ENCODE data around the gene KDM2A.
"Not testable (repeated sequence)": the region's sequence is repeated elsewhere in the genome, so short reads cannot be mapped to it uniquely, and the experiment has no call there.

The KDM2A gene

DNA sequence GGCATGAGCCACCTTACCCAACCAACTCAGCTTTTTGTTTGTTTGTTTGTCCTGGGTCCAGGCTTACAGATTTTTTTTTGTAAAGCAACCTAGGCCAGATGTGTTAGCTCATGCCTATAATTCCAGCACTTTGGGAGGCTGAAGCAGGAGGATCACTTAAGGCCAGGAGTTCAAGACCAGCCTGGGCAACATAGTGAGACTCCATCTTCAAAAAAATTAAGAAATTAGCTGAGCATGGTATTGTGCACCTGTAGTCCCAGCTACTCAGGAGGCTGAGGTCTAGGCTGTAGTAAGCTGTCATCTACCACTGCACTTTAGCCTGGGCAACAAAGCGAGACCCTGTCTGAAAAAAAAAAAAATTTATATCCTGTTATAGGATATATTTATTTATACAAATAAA lies 118.5 kb downstream of the KDM2A start:
- DNase-seq (ENCODE audit: low read depth in 2 of 2) = no peak

DNA sequence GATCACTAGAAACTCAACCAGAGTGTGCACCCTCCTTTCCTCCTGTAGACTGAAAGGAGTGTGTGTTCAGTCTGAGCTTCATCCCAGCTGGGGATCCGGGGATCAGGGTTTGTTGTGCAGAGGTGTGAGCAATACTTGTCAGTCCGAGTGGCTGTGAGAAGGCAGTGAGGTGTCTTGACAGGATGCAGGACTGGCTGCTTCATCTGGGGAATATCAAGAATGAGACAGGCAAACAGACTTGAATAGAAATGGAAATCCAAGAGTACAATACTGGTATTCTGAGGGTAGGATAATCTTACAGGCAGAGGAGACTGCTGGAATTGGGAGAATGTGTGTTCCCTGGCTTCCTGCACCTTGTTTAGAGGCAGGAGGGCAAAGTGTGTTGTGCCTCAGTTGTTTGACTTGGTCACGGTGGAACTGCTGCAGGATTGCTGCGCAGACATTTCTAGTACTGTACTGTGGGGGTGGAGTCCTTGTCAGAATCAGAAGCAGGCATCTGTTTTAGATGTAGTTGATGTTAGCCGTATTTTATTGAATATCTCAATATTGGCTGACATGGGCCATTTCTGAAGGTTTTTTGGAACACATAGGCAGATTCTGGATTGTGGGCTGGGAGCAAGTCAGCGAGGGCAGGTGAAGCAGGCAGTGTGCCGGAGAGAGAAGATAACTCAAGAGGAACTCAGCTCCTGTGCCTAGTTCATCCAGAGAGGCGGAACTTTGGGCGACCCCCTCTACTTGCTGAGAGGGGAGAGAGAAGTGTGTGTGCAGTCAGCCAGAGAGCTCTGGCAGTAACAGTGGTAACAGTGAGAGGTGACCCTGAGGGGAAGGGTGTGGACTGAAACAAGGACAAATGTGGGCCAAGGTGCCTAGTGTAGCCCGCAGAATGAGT lies 120.1 kb downstream of the KDM2A start:
- no peak for DNase-seq (ENCODE audit: low read depth in 2 of 2)

DNA sequence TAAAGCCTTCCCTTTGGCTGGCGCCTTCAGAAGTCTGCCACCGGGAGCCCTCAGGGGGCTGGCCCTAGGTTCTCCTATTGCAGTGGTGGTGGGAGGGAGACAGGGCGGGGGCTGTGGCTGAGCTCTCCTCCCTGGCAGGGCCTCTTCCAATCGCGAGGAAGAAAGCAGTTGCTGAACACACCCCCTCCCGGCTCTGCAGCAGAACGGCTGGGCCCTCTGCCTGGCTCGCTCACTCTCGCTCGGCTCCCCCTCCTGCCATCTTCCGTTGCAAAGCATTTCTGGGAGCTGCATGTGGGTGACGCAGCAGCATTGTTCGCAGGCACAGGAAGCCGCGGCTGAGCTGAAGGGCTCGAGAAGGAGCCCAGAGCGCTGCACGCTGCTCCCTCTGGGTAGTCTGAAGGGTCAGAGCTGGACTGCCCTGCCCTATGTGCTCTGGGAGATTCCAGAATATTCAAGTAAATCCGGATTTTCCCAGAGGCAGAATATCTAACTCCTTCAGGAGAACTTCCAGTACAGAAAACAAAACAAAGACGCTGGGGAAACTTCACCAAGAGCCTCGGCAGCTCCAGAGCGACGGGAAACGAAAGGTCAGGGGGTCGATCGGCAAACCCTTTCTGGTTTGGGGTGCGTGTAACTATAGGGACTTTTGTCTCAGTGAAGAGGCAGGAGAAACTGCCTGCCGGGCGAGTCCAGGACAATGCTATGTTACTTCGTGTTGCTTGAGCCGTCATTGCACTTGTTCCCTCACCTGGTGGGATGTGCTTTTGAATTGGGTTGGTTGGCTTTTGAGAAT lies 120.9 kb downstream of the KDM2A start:
- DNase-seq (ENCODE audit: low read depth in 2 of 2) = peak; percentile 91 to 95

DNA sequence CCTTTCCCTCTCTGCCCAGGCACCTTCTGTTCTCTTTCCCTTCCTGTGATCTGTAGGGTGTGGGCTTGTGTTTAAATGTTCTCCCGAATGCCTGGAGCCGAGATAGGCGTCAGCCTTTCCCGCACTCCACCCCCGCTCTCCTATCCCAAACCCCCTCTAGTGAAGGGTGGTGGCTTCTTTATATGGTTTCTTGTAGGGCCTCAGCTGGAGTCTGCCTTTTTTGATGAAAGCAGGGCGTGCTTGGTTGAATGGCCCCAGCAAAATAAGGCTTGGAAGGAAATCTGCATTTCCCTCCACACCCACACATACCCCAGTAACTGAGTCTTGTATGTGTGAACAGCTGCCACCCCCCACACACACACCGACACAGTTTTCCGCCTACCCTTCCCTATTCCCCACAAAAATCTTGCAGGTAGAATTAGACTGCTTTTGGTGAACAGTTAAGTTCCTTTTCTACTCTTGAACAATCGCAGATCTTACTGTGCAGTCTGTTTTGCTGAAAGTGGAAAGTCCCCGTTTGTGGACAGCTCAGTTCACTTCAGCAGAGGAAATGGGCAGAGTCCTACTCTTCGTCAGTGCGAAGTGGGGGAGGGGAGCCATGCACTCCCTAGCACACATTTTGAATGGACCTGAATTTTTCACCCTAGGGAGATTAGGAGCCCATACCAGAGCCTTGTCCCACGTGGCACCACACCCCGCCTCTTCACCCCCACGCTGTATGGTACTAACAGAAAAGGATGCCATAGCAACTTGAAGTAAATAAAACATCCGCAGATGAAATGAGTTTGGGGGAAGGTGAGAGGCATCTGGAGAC lies 121.7 kb downstream of the KDM2A start:
- peak; percentile 50 to 61 for DNase-seq (ENCODE audit: low read depth in 2 of 2)

DNA sequence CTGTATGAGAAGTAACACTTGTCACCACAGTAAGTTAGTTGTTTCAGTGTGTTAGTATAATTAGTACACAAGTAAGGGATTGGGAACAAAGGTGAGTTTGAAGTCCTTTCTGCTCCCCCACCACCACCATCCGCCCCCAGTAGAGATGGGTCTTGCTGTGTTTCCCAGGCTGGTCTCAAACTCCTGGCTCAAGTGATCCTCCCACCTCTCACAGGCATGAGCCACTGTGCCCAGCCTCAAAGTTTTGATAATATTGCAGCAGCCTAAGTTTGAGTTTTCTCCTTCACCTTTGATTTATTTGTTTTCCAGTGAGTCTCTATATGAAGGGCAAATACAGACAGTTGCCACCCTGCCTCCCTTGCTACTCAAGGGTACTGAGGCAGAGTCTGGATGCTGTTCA lies 123.5 kb downstream of the KDM2A start:
- DNase-seq (ENCODE audit: low read depth in 2 of 2) = no peak

DNA sequence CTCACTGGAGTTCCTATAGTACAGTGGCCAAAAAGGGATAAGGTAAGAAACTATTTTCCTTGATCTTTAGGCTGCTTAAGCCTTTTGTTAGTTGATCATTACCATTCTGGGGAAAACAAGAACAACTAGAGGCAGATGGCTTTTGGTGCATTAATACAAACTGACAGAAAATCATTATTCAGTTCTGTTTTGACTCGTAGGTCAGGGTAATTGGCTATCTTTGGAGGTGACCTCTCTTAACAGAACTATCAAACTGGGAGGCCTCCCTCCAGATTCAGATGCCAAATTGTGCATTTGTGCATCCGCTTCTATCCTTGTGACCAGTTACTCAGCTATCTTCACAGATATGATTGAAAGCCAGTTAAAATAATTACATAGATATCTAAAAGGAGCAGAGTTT lies 124.0 kb downstream of the KDM2A start:
- no peak for DNase-seq (ENCODE audit: low read depth in 2 of 2)

DNA sequence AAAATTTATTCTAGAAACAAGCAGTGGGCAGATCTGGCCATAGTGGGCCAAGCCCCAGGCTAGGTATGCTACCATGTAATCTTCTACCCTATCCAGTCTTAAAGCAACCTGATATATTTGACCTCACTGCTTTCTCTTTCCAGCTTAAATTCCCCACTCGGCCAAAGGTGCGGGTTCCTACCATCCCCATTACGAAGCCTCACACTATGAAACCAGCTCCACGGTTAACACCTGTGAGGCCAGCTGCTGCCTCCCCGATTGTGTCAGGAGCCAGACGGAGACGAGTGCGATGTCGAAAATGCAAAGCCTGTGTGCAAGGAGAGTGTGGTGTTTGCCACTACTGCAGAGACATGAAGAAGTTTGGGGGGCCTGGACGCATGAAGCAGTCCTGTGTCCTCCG lies 126.0 kb downstream of the KDM2A start:
- no peak for DNase-seq (ENCODE audit: low read depth in 2 of 2)

DNA sequence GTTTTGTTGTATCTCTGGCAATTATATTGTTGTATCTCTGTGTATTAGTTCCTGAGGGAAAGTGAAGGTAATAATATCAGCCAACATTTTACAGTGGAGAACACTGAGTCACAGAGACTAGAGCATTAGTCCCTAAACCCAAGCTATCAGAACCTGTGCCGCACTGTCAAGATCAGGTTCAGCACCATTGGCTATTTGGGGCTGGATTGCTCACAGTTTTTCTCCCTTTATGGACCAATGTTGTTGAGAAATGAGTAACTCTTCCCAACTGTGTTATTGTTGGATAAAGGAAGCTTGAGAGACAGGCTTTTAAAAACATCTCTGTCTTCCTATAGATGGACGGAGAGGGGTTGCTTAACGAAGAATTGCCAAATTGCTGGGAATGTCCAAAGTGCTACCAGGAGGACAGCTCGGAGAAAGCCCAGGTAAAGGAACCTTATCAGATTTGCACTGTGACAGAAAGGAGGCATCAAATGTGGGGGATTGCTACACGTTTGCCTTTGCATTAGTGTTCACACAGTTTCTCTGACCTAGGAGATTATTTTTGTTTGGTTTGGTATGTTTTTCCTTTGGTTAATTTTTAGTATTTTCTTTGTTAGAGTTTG lies 129.0 kb downstream of the KDM2A start:
- no peak for DNase-seq (ENCODE audit: low read depth in 2 of 2)

DNA sequence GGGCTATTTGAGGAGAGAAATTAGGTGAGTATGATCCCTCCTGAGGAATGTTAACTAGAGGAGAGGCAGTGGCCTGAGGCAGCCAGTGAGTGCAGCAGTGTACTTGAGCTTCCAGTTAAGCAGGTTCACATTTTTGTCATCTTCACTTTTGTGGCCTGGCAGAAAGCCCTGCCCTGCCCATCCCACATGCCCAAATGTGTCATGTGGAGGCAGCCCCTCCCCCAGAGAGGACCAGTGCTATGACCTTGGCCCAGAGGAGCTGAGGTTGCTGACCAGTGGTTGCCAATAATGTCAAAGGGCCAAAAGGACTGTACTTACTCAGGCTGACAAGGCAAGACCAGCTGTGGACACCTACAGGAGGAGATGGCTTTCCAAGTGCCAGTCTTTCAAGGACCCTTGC lies 129.6 kb downstream of the KDM2A start:
- DNase-seq (ENCODE audit: low read depth in 2 of 2) = no peak

DNA sequence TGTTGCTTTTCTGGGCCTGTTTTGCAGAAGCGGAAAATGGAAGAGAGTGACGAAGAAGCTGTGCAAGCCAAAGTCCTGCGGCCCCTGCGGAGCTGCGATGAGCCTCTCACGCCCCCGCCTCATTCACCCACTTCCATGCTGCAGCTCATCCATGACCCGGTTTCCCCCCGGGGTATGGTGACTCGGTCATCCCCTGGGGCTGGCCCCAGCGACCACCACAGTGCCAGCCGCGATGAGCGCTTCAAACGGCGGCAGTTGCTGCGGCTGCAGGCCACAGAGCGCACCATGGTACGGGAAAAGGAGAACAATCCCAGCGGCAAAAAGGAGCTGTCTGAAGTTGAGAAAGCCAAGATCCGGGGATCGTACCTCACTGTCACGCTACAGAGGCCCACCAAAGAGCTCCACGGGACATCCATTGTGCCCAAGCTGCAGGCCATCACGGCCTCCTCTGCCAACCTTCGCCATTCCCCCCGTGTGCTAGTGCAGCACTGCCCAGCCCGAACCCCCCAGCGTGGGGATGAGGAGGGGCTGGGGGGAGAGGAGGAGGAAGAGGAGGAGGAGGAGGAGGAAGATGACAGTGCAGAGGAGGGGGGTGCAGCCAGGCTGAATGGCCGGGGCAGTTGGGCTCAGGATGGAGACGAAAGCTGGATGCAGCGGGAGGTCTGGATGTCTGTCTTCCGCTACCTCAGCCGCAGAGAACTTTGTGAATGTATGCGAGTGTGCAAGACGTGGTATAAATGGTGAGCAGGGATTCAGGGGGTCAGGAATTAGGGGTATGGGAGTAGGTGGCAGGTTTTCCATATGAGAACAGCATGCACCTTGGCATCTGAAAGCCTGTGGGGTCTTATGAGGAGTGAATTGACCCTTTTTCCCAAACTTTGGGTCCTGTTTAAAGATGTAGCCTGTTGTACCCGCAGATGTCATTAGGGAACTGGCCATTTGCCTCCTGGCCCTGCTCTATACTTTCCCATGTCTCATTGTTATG lies 131.3 kb downstream of the KDM2A start:
- DNase-seq (ENCODE audit: low read depth in 2 of 2) = no peak

DNA sequence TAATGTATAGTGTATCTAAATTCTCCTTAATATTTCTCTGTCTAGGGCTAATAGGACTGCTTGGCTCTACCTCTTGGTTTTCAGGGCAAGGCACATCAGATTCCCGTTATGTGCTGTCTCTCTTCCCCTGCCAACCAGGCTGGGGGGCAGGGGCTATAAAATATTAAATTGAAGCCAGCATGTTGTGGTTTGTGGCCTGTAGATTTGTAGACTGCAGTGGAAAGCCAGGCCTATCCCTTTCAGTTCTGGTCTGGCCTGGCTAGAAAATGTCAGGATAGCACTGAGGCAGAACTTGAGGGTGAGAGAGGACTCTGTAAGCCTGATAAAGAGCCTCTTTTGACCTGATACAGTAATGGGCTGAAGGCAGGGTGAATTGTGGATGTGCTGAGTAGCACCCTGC lies 132.8 kb downstream of the KDM2A start:
- no peak for DNase-seq (ENCODE audit: low read depth in 2 of 2)

DNA sequence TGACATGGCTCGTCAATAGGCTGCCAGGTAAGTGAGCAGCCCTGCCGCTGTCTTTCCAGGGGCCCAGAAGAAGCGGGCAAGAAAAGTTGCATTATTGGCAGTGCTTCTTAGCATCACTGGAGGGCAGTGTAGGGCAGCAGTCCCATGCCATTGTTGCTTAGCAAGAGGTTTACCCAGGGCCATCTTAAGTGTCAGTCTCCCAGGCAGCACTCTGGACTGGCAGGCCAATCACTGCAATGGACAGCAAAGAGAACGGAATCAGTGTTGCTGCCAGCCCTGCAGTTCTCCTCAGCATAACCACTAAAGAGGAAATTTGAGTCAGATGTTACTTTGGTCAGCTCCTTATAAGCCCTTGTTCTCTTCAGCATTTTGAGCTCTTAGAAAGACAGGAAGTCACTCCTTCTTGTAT lies 133.8 kb downstream of the KDM2A start:
- no peak for DNase-seq (ENCODE audit: low read depth in 2 of 2)

DNA sequence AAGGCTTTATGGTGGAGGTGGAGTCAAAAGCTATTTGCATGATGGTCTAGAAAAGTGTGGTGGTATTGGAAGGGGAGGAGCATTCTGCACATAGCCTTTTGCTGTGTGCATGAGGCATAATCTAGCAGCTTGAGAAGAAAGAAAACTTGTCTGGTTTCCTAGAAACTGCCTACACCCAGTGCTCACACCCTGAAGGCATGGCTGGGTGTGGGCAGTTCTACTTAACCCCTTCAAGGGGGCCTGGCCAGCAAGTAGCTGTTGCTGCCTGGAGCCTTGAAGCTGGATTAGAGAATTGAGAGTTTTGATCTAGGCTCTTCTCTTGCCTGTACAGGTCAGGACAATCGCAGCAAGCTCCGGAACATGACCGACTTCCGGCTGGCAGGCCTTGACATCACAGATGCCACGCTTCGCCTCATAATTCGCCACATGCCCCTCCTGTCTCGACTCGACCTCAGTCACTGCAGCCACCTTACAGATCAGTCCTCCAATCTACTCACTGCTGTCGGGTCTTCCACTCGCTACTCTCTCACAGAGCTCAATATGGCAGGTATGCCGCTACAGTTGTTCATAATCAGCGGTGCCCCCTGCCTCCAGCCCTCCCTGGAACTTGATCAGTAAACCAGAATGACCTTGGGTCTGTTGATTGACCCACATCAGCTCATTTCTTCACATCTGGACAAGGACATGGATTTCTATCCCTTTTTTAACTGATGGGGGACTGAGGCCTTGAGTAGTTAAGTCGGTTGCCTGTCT lies 135.0 kb downstream of the KDM2A start:
- DNase-seq (ENCODE audit: low read depth in 2 of 2) = no peak

DNA sequence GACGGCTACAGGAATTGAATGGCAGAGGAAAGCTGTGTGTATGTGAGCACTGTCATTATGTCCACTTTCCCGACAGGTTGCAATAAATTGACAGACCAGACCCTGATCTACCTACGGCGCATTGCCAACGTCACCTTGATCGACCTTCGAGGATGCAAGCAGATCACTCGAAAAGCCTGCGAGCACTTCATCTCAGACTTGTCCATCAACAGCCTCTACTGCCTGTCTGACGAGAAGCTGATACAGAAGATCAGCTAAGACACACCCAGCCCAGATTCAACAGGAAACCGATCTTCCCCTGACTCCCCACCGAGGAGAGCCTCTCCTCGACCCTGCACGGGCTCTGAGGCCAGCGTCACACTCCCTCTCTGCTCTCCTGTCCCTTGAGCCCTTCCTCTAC lies 135.7 kb downstream of the KDM2A start:
- no peak for DNase-seq (ENCODE audit: low read depth in 2 of 2)

DNA sequence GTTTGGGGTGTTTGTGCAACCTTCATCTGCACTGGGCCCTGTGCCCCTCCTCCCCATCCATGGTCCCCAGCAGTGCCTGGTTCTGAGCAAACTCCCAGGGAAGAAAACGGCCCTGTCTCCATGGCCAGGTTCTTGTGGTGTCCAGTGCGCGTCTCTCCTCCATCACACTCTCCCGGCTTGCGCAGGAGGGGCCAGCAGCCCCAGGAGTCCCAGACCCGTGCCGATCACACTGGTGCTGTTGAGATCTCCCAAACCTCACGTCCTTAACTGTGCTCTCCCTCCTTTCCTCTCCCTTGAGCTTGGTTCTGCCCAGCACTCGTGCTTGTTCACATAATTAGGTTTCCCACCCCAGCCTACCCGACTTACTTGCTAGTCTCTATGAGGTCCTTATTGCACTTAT lies 136.3 kb downstream of the KDM2A start:
- DNase-seq (ENCODE audit: low read depth in 2 of 2) = no peak

DNA sequence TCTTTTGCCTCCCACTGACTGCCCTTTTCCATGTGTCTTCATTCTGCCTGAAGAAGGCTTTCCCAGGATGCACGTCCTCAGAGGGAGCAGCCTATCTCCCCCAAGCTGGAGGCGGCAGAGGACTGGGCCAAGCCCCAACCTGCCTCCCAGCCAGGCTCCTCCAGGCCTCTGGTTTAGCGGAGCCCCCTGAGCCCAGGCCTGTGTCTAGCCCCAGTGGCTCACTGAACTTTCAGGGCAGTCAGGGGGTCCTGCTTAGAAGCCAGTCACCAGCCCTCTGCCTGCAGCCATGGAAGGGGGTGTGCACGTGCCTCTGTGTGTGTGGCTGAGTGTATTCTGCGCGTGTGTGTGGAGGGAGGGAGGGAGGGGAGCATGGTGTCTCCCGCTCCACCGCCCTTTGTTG lies 136.8 kb downstream of the KDM2A start:
- DNase-seq (ENCODE audit: low read depth in 2 of 2) = no peak

DNA sequence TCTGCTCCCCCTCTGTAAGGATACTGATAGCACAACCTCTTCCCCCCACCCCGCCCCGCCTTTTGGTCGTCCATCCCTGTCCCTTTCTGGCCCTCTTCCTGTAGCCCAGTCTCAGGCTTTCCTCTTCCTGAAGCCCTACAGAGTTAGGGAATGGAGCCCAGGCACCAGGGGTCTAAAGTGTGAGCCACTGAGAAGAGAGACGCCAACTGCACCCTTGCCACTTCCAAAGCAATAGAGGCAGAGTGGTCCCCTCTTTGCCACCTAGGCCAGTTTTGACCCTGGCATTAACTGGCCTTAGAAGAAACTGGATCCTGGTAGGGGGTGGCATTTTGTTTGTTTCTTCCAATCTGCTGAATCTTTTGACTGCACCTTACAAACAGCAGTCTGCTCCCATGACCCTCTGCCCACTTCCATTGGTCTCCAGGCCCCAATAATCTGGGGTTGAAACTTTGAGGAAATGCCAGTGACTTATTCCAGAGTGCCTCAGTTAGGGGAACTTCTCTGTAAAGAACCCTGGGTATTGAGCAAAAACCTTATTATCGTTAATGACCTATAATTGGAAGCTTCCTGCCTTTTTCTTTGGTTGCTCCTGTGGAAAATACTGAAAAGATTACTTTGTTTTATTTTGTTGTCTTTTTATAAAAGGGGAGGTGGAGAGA lies 137.5 kb downstream of the KDM2A start:
- DNase-seq (ENCODE audit: low read depth in 2 of 2) = no peak

DNA sequence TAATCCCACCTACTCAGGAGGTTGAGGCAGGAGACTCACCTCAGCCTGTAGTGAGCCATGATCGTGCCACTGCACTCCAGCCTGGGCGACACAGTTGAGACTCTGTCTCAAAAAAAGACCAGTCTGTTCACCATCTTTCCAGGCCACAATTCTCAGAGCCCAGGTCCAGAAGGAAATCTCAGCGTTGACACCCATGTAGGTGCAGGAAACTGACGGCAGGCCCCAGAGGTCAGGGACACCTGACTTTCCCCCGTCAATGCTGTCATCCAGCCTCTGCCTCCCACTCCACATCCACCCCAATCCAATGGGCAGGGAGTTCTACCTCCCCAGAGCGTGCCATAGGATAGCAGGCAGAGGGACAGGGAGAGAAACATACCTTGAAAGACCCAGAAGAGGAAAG lies 141.3 kb downstream of the KDM2A start:
- DNase-seq (ENCODE audit: low read depth in 2 of 2) = no peak

DNA sequence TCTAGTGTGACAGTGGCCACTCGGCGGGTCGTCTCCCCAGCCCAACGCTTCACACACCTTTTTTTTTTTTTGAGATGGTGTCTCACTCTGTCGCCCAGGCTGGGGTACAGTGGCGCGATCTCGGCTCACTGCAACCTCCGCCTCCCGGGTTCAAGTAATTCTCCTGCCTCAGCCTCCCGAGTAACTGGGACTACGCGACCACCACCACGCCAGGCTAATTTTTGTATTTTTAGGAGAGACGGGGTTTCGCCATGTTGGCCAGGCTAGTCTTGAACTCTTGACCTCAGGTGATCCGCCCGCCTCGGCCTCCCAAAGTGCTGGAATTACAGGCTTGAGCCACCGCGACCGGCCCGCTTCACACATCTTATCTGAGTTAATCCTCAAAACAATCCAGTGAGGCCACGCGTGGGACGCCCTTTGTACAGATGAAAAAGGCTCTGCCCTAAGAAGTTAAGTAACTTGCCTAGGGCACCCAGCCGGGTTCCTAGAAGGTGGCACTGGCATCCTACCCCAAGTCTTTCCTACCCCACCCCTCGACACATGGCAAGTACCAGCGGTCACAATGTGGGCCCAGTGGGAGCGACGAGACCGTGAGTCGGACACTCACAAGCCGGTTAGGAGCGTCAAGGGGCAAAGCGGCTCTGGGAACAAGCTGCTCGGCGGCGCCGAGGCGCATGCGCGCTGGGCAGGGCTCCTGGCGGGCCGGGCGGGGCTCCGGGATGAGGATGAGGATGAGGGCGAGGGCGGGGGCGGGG lies 142.0 kb downstream of the KDM2A start:
- not testable (repeated sequence) for DNase-seq (ENCODE audit: low read depth in 2 of 2)

Data from stimulated activated CD8-positive, alpha-beta memory T cell treated with anti-CD3 and anti-CD28 coated beads, Interleukin-15, amount 100 ng/mL, for 4 hours (primary cell).